Measurements from ENCODE around the gene IQGAP3.

IQGAP3 gene

GRCh38 chr1:156525856-156526489 lies 46.4 kb downstream of the IQGAP3 start:
- no peak for TF ChIP-seq CTCF (conservative IDR thresholded peaks at IDR 0.05; ENCODE audit: low read depth, low read length)
- H3K4me3 ChIP-seq (ENCODE audit: low read length), result no peak overlapping the region
- DNase-seq (ENCODE audit: low read depth), result no peak

- DNase-seq (ENCODE audit: low read depth), result no peak
- TF ChIP-seq CTCF (conservative IDR thresholded peaks at IDR 0.05; ENCODE audit: low read depth, low read length), result no peak
- no peak overlapping the region for H3K4me3 ChIP-seq (ENCODE audit: low read length)
These were observed 47.3 kb downstream of the IQGAP3 start for GRCh38 chr1:156525071-156525501.

GRCh38 chr1:156524481-156524869 lies 47.9 kb downstream of the IQGAP3 start:
- no peak overlapping the region for H3K4me3 ChIP-seq (ENCODE audit: low read length)
- no peak for DNase-seq (ENCODE audit: low read depth)
- no peak for TF ChIP-seq CTCF (conservative IDR thresholded peaks at IDR 0.05; ENCODE audit: low read depth, low read length)

- no peak for TF ChIP-seq CTCF (conservative IDR thresholded peaks at IDR 0.05; ENCODE audit: low read depth, low read length)
- no peak for DNase-seq (ENCODE audit: low read depth)
- no peak overlapping the region for H3K4me3 ChIP-seq (ENCODE audit: low read length)
These were observed 48.4 kb downstream of the IQGAP3 start for GRCh38 chr1:156523801-156524480.

- no peak for TF ChIP-seq CTCF (conservative IDR thresholded peaks at IDR 0.05; ENCODE audit: low read depth, low read length)
- DNase-seq (ENCODE audit: low read depth), result no peak
These were observed 49.9 kb downstream of the IQGAP3 start for GRCh38 chr1:156522443-156522970.

GRCh38 chr1:156517748-156518147 lies 54.6 kb downstream of the IQGAP3 start:
- no peak for TF ChIP-seq CTCF (conservative IDR thresholded peaks at IDR 0.05; ENCODE audit: low read depth, low read length)
- H3K4me3 ChIP-seq (ENCODE audit: low read length), result no peak overlapping the region
- no peak for DNase-seq (ENCODE audit: low read depth)

More at GRCh38 chr1:156522443-156522970, 49.9 kb downstream of the IQGAP3 start:
- H3K4me3 ChIP-seq (ENCODE audit: low read length), result no peak overlapping the region

GRCh38 chr1:156516821-156517220 lies 55.5 kb downstream of the IQGAP3 start:
- TF ChIP-seq CTCF (conservative IDR thresholded peaks at IDR 0.05; ENCODE audit: low read depth, low read length), result no peak
- no peak overlapping the region for H3K4me3 ChIP-seq (ENCODE audit: low read length)
- no peak for DNase-seq (ENCODE audit: low read depth)
